ENCODE data around the gene SYF2.
"Not testable (repeated sequence)": the region's sequence is repeated elsewhere in the genome, so short reads cannot be mapped to it uniquely, and the experiment has no call there.

- TF ChIP-seq EP300 (IDR thresholded peaks at IDR 0.05; ENCODE audit: borderline replicate concordance in 1 of 2, low read depth in 1 of 2, low read length in 1 of 2); MXI1 (IDR thresholded peaks at IDR 0.05; ENCODE audit: low read depth, low read length); ZBTB33 (IDR thresholded peaks at IDR 0.05; ENCODE audit: borderline replicate concordance, low read depth); RAD21 (IDR thresholded peaks at IDR 0.05; ENCODE audit: low read length); JUND (IDR thresholded peaks at IDR 0.05); CTCF (IDR thresholded peaks at IDR 0.05); MAX (IDR thresholded peaks at IDR 0.05; ENCODE audit: low read depth); TCF12 (IDR thresholded peaks at IDR 0.05); USF1 (IDR thresholded peaks at IDR 0.05; ENCODE audit: borderline replicate concordance, low read depth); YY1 (IDR thresholded peaks at IDR 0.05; ENCODE audit: low read depth): not testable (repeated sequence)
Measured at GRCh38 chr1:25187904-25188303, 44.4 kb downstream of the SYF2 start.
